GM18507 (cell line): ENCODE results near the gene REC8.
A peak's percentile ranks its signal among the peaks of the same experiment; 100 is the strongest.

Experiments
- DNase-seq: peaks from one replicate; pipeline ENCODE4 v3.0.0; 2011; ENCODE audit warnings: low read depth; ENCODE audit not compliant: insufficient read length; ENCODE audit errors: extremely low spot score
- FAIRE-seq: peaks from 2 replicates; lab custom pipeline; 2011; peaks lifted over from hg19 to GRCh38; lab: Jason Lieb, UNC

The REC8 gene

GRCh38 chr14:24137529-24138395, 34.1 kb upstream of the REC8 start:
- no peak for DNase-seq
- no peak for FAIRE-seq

- DNase-seq (no peak), FAIRE-seq (no peak)
Measured at GRCh38 chr14:24138396-24139271, 33.2 kb upstream of the REC8 start.

GRCh38 chr14:24139272-24139934, 32.5 kb upstream of the REC8 start:
- FAIRE-seq, result no peak

GRCh38 chr14:24141097-24141880, 30.6 kb upstream of the REC8 start, which contains the start of gene EMC9:
EMC9 (minus strand) TSS chr14:24141591; CDS start chr14:24141304, 287 bp downstream.
- FAIRE-seq, result peak; percentile 95
- DNase-seq, result peak; percentile 87

More at GRCh38 chr14:24139272-24139934, 32.5 kb upstream of the REC8 start:
- no peak for DNase-seq

GRCh38 chr14:24143511-24143910, 28.4 kb upstream of the REC8 start:
- DNase-seq, result no peak
- no peak for FAIRE-seq

- DNase-seq (no peak), FAIRE-seq (no peak)
Measured at GRCh38 chr14:24144451-24144850, 27.4 kb upstream of the REC8 start.

GRCh38 chr14:24145219-24145618, 26.7 kb upstream of the REC8 start:
- no peak for FAIRE-seq
- DNase-seq, result no peak

GRCh38 chr14:24145690-24146452, 26.0 kb upstream of the REC8 start:
- peak; percentile 39 for FAIRE-seq
- no peak for DNase-seq

GRCh38 chr14:24146453-24146977, 25.4 kb upstream of the REC8 start, which contains the start of gene PSME2:
PSME2 (minus strand) TSS chr14:24146610; CDS start chr14:24146581, 29 bp downstream.
- DNase-seq, result peak; percentile 92
- FAIRE-seq, result no peak

- DNase-seq (peak; percentile 82), FAIRE-seq (peak; percentile 99)
Measured at GRCh38 chr14:24146978-24147760, 24.7 kb upstream of the REC8 start, which contains the start of gene RNF31. RNF31 (plus strand) TSS chr14:24147498; CDS start chr14:24147699, 201 bp downstream.

GRCh38 chr14:24147761-24148428, 24.0 kb upstream of the REC8 start:
- no peak for FAIRE-seq
- no peak for DNase-seq

- DNase-seq, result no peak
- FAIRE-seq, result no peak
Measured at GRCh38 chr14:24149302-24149969, 22.4 kb upstream of the REC8 start.

- no peak for FAIRE-seq
- DNase-seq, result no peak
Measured at GRCh38 chr14:24150061-24150460, 21.8 kb upstream of the REC8 start.

GRCh38 chr14:24150567-24150966, 21.3 kb upstream of the REC8 start:
- no peak for FAIRE-seq
- no peak for DNase-seq

- FAIRE-seq (no peak), DNase-seq (no peak)
Measured at GRCh38 chr14:24150993-24151392, 20.9 kb upstream of the REC8 start.

- DNase-seq (no peak), FAIRE-seq (no peak)
Measured at GRCh38 chr14:24151404-24152080, 20.3 kb upstream of the REC8 start.
